ENCODE results near the gene IGF2R. TPM values are rescaled to one million over a fixed set of nuclear protein-coding genes. Genes with fewer than 3 reads are reported as not detected.

The IGF2R gene
- total and polyA plus RNA-seq, 2 of the 13 experiments (the other 11 are each of a cell fraction or from before 2014, with no cell fraction given), result 38.3 to 70.0 TPM

- no peak for TF ChIP-seq PTBP1 (IDR thresholded peaks at IDR 0.05; ENCODE audit: low read depth, low read length, poor library complexity, severe bottlenecking)
- no peak for TF ChIP-seq ZNF782 (CRISPR knock-in tag; IDR thresholded peaks at IDR 0.05; ENCODE audit: borderline replicate concordance)
- TF ChIP-seq MNT (IDR thresholded peaks at IDR 0.05), result no peak
- TF ChIP-seq HCFC1 (IDR thresholded peaks at IDR 0.05; ENCODE audit: low read depth, low read length), result no peak
- TF ChIP-seq ZNF142 (CRISPR knock-in tag; IDR thresholded peaks at IDR 0.05), result no peak
- TF ChIP-seq ZNF530 (CRISPR knock-in tag; IDR thresholded peaks at IDR 0.05; ENCODE audit: low read depth), result no peak
Observed at GRCh38 chr6:160004018-160004417, 35.1 kb downstream of the IGF2R start (continued).

Data from HepG2 (cell line).